ENCODE measurements around the gene AKAP9.
"Not testable (repeated sequence)": the region's sequence is repeated elsewhere in the genome, so short reads cannot be mapped to it uniquely, and the experiment has no call there.

AKAP9 gene

GRCh38 chr7:91940572-91941341 is at the start of gene AKAP9:
Gene AKAP9, plus strand, starts transcription at chr7:91940862. Its CDS starts 238 bp downstream, at chr7:91941100.
- DNase-seq: peak; percentile 75 to 88 (median 84)

DNA sequence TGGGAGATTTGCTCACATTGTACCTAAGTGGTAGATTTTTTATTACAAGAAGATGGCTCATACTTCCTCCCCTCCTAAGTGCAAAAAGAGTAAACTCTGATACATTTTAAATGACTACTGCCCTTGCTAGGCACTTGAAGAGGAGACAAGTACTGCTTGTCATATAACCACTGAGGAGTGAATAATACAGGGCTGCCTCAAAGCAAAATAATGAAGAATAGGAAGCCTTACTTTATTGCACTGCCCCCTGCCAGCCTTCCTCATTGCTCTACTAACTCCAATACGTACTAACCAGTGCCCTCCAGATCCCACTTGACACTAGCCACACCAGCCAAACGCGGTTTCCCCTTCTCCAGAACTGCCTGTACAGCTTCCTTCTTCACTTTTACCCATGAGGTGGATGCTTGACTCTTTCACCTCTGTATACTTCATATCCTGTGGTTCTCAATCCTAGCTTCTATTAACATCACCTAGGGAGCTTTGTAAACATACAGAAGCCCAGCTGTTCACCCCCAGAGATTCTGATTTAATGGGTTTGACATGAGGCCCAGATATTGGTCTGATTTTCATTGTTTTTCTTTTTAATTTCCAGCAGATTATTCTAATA is 48.5 kb upstream of the AKAP9 start:
- no peak for DNase-seq

GRCh38 chr7:91892821-91893340 is 47.8 kb upstream of the AKAP9 start:
- DNase-seq: no peak

- not testable (repeated sequence) for DNase-seq
These were observed 47.0 kb upstream of the AKAP9 start for GRCh38 chr7:91893699-91894098.

GRCh38 chr7:91894781-91895480 is 45.7 kb upstream of the AKAP9 start:
- no peak for DNase-seq

- no peak for DNase-seq
These were observed 42.2 kb upstream of the AKAP9 start for GRCh38 chr7:91898240-91898992.

DNA sequence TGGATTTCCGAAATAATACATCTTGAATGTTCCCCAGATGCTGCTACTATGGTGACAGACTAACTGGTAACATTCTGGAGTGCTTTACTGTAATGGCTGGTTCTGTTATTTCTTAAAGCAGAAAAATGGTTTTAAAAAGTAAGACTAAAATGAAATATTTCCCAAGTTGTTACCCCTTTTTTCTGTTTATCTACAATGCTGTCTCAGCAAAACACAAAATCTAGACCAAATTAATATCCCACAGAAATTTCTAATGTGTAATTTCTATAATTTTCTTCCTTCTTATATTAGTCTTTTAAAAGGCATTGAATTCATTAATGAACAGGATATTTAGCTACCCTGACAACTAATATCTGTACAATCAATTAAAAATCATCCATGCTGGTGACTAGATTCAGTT is 41.1 kb upstream of the AKAP9 start:
- DNase-seq: no peak

GRCh38 chr7:91910171-91910570 is 30.5 kb upstream of the AKAP9 start:
- DNase-seq: no peak

GRCh38 chr7:91911121-91911520 is 29.5 kb upstream of the AKAP9 start:
- DNase-seq: no peak

DNA sequence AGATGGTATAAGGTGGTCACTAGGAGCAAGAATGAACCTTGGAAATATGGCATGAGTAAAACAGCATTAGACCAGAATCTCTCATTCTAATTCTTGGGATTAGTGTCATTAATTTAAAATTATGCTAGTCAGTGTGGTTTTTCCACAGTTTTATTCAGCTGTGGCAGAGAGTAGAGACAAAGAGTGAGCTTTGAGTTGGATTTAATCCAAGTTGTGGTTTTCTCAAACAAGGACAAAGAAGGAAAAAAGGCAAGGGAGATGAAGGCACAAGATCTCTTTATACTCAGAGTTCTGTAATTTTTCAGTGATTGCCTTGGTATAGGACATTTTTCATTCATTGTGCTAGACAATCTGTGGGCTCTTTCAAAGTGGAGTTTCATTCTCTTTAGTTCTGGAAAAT is 28.2 kb upstream of the AKAP9 start:
- DNase-seq: no peak

- no peak for DNase-seq
These were observed 27.1 kb upstream of the AKAP9 start for GRCh38 chr7:91913612-91914011.

DNA sequence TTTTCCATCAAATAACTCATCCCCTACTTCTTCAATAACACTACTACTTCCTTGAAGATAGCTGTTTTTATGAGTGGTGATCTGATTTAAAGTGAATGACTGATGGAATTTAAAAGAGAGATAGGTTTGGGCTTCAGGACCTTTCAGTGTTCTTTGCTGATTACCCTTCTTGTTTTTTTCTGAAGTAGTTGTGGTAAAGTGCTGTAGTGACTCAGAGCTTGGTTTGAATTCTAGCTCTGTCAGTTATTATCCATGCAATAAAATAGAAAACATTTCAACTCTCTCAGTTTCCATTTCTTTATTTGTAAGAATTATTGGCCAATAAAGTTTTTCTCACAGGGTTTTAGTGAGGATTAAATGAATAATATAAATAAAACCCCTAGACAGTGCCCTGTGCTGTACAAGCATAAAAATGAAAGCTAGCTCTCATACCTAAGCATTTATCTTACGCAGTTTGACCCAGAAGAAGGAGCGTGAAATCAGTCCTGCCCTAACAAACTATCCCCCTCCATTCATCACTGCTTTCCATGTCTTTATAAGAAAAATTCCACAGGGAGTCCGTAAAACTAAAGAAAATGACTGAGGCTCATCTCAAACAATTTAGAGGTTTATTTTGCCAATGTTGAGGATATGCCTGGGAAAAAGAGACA is 25.1 kb upstream of the AKAP9 start:
- no peak for DNase-seq

DNA sequence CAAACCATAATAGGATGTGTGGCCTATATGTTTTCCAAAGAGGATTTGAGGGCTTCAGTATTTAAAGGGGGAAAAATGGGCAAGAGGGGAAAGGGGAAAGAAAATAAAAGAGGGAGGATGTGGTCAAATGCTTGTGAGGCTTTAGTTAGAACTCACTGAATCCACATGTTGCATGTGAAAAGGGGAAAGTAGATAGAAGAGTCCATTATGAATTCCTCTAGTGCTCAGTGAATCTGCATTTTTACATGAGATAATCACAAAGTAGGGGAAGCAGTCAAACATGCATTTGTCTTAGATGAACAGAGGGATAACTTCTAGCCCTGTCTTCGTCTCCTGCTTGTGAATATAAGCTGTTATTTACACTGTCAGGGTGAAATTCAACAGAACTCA is 24.6 kb upstream of the AKAP9 start:
- DNase-seq: no peak

DNA sequence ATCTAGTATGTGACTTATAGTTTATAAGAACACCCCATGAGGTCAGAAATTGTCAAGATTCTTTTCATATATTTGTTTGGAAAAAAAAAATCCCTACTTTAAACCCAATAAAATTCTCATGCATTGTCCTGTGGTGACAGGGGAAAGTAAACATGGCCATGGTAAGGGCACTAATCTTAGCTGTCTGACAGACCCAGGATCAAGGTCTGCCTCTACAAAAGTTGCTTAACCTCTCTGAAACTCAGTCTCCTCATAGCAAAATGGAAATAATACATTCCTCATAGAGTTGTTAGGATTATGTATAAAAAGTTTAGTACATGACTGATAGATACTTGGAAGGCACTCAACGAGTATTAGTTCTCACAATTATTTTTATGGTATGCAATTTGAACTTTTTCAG is 22.3 kb upstream of the AKAP9 start:
- DNase-seq: no peak

- no peak for DNase-seq
These were observed 17.8 kb upstream of the AKAP9 start for GRCh38 chr7:91922857-91923256.

DNA sequence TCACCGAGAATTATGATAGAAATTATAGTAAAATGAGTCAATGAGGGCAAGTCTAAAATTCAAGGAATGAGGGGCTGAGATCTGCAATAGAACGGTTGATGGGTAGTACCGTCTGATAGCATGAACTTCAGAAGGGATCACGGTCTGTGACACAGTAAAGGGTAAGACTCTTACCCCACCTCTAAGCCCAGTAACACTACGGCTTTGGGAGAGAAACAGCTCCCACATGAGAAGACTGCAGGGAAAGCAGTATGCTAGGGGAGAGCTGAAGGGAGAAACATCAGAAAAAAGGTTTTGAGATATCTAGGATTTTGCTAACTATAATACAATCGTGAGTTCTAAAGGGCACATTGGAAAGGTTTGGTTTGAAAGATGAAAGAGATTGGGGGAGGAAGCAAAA is 12.8 kb upstream of the AKAP9 start:
- no peak for DNase-seq

- no peak for DNase-seq
These were observed 11.2 kb upstream of the AKAP9 start for GRCh38 chr7:91929463-91929862.

- peak in 2 of 6 experiments; percentile 23 to 36 for DNase-seq
These were observed 491 bp upstream of the AKAP9 start for GRCh38 chr7:91940171-91940570.

GRCh38 chr7:91941450-91941849 is 788 bp downstream of the AKAP9 start:
- DNase-seq: peak; percentile 14 to 59 (median 28)

DNA sequence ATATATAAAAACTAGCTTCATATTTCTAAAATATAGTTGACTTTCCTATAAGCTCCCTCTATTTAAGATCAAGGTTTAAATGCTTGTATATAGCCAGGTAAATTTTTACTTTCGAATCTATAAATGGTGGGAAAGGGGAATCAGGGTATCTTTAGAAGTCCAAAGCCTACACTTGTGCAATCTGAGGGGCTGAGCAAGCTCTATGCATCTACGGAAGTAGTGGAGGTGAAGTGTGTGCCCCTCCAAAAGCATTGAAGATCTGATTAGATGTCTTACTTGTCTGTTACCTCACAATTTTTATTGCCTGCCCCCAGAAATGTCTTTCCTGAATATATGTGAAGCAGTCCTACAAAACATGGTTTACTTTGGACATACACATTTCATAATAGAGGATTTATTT is 1.6 kb downstream of the AKAP9 start:
- no peak for DNase-seq

DNA sequence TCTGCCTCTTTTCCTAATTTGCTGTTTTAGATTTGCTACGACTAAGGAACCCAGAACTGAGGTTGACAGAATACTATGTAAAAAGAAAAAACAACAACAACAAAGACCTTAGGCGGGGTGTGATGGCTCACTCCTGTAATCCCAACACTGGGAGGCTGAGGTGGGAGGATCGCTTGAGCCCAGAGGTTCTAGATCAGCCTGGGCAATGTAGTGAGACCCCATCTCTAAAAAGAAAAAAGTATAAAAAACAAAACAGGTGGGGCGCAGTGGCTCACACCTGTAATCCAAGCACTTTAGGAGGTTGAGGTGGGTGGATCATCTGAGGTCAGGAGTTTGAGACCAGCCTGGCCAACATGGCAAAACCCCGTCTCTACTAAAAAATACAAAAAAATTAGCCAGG is 4.3 kb downstream of the AKAP9 start:
- not testable (repeated sequence) for DNase-seq

DNA sequence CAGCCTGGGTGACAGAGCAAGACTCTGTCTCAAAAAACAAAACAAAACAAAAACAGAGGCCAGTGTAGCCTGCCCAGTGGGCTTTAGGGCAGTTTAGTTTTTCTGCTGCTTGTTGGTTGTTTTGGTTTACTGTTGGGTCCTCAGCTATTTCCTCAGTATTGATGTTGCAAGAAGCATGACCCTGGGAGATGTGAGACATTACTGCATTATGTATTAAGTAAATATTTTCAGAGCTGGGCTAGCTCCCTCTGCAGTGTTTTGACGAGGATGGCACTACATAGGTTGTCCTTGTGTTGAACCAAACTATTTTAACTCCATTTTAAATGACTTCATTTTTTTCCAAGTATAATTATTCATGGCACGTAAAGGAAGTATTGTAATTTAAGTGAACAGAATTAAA is 4.8 kb downstream of the AKAP9 start:
- DNase-seq: no peak

GRCh38 chr7:91946549-91946948 is 5.9 kb downstream of the AKAP9 start:
- no peak for DNase-seq

Measured in stimulated activated naive CD4-positive, alpha-beta T cell (primary cell).